ENCODE measurements around the gene AP5Z1. TPM values are rescaled to one million over a fixed set of nuclear protein-coding genes. Genes with fewer than 3 reads are reported as not detected.

Gene AP5Z1
- total RNA-seq, 3 donors from 2014 or later, result 39.5 to 47.4 (median 45.2) TPM

GRCh38 chr7:4828720-4829383 lies 53.4 kb downstream of the AP5Z1 start:
- Histone ChIP-seq H3K36me3 (ENCODE audit: low read depth) (no peaks in the 10 kb centered on the region), H3K9me3 (no peaks in the 10 kb centered on the region), H3K4me3 (no peak overlapping the region), H3K4me1 (ENCODE audit: low read depth) (no peaks in the 10 kb centered on the region)
- no peak for TF ChIP-seq CTCF (IDR thresholded peaks at IDR 0.05)
- intact Hi-C loops (cut with DNase I, micrococcal nuclease), result loop anchor here in 1 of 2 donors (10.0 kb wide), 1 partner anchor 256 kb away; no protein-coding TSS in a partner anchor
- no peak for DNase-seq
- ATAC-seq, result no peak

GRCh38 chr7:4830176-4830575 lies 54.8 kb downstream of the AP5Z1 start:
- H3K36me3 ChIP-seq (ENCODE audit: low read depth), result no peaks in the 10 kb centered on the region
- intact Hi-C loops (cut with DNase I, micrococcal nuclease), result no loop called here
- ATAC-seq, result peak; percentile 83

GRCh38 chr7:4831723-4832495 lies 56.5 kb downstream of the AP5Z1 start:
- intact Hi-C loops (cut with DNase I, micrococcal nuclease), result no loop called here
- no peak for TF ChIP-seq CTCF (IDR thresholded peaks at IDR 0.05)
- ATAC-seq, result no peak
- no peaks in the 10 kb centered on the region for H3K4me1 ChIP-seq (ENCODE audit: low read depth)
- no peak overlapping the region for H3K4me3 ChIP-seq
- no peak for DNase-seq
- no peaks in the 10 kb centered on the region for H3K36me3 ChIP-seq (ENCODE audit: low read depth)
- no peaks in the 10 kb centered on the region for H3K9me3 ChIP-seq

More at GRCh38 chr7:4830176-4830575, 54.8 kb downstream of the AP5Z1 start:
- H3K9me3 ChIP-seq, result no peaks in the 10 kb centered on the region
- H3K4me1 ChIP-seq (ENCODE audit: low read depth), result no peaks in the 10 kb centered on the region
- TF ChIP-seq CTCF (IDR thresholded peaks at IDR 0.05), result peak; percentile 56
- H3K4me3 ChIP-seq, result no peak overlapping the region
- peak in 2 of 3 donors; percentile 68 to 76 for DNase-seq

- DNase-seq, result no peak
- Histone ChIP-seq H3K36me3 (ENCODE audit: low read depth) (no peaks in the 10 kb centered on the region), H3K4me1 (ENCODE audit: low read depth) (no peaks in the 10 kb centered on the region), H3K4me3 (no peak overlapping the region), H3K9me3 (no peaks in the 10 kb centered on the region)
- ATAC-seq, result no peak
- intact Hi-C loops (cut with DNase I, micrococcal nuclease), result no loop called here
- no peak for TF ChIP-seq CTCF (IDR thresholded peaks at IDR 0.05)
Observed at GRCh38 chr7:4832711-4833110, 57.3 kb downstream of the AP5Z1 start.

GRCh38 chr7:4833176-4833575 lies 57.8 kb downstream of the AP5Z1 start:
- intact Hi-C loops (cut with DNase I, micrococcal nuclease), result no loop called here

More at GRCh38 chr7:4833176-4833575, 57.8 kb downstream of the AP5Z1 start:
- Histone ChIP-seq H3K4me3 (no peak overlapping the region), H3K4me1 (ENCODE audit: low read depth) (no peaks in the 10 kb centered on the region), H3K36me3 (ENCODE audit: low read depth) (no peaks in the 10 kb centered on the region), H3K9me3 (no peaks in the 10 kb centered on the region)
- no peak for DNase-seq
- no peak for TF ChIP-seq CTCF (IDR thresholded peaks at IDR 0.05)
- no peak for ATAC-seq
